WTC11 (cell line): ENCODE results near the gene VCAN. TPM values are rescaled to one million over a fixed set of nuclear protein-coding genes. Genes with fewer than 3 reads are reported as not detected.
A peak's percentile ranks its signal among the peaks of the same experiment; 100 is the strongest.

Experiments
- ATAC-seq: fragments of 200-7000 bp; cut with Tn5 transposase; 2 replicates; pipeline ENCODE4 v1.10.0; 2021; ENCODE audit warnings: mild to moderate bottlenecking, moderate library complexity
- CTCF ChIA-PET: fragments of 300-600 bp; sonication (Branson Sonifier 250); formaldehyde crosslinking; loops from one replicate; lab custom pipeline; 2021; ENCODE audit warnings: antibody characterized with exemption; lab: Charles Lee
- POLR2A ChIA-PET: fragments of 350-600 bp; sonication (Branson Sonifier 250); formaldehyde crosslinking; loops from one replicate; lab custom pipeline; 2021; ENCODE audit warnings: antibody characterized with exemption; lab: Charles Lee
- DNase-seq: peaks from one replicate; pipeline ENCODE4 v3.0.0; 2021; ENCODE audit warnings: low spot score
- H3K27ac Mint-ChIP-seq: 2 replicates; pipeline ENCODE4 v1.8.0; 2021; ENCODE audit warnings: mixed read lengths
- H3K27me3 Mint-ChIP-seq: 2 replicates; pipeline ENCODE4 v1.8.0; 2021; ENCODE audit warnings: low read depth, mild to moderate bottlenecking, moderate library complexity, mixed read lengths
- H3K36me3 Mint-ChIP-seq: 2 replicates; pipeline ENCODE4 v1.8.0; 2021; ENCODE audit warnings: mixed read lengths
- H3K4me1 Mint-ChIP-seq: 2 replicates; pipeline ENCODE4 v1.8.0; 2022; ENCODE audit warnings: mixed read lengths
- H3K4me3 Mint-ChIP-seq: 2 replicates; pipeline ENCODE4 v1.8.0; 2021; ENCODE audit warnings: mild to moderate bottlenecking, moderate library complexity, mixed read lengths
- H3K9me3 Mint-ChIP-seq: 2 replicates; pipeline ENCODE4 v1.8.0; 2021; ENCODE audit warnings: mixed read lengths
- CBFB ChIP-seq: sonication (generic); formaldehyde crosslinking; IDR thresholded peaks from 2 replicates; pipeline ENCODE4 v1.8.1; 2022; ENCODE audit warnings: mild to moderate bottlenecking, low read depth, missing genetic modification reagents
- CDX4 ChIP-seq: fragments of 250-450 bp; sonication (Bioruptor Pico); IDR thresholded peaks from 2 replicates; pipeline ENCODE4 v1.9.0; 2021; ENCODE audit warnings: moderate library complexity, mild to moderate bottlenecking, inconsistent platforms, borderline replicate concordance
- ELF4 ChIP-seq: sonication (generic); formaldehyde crosslinking; IDR thresholded peaks from 2 replicates; pipeline ENCODE4 v1.8.1; 2022; ENCODE audit warnings: low read depth, mild to moderate bottlenecking, moderate library complexity, missing genetic modification reagents
- ESRRA ChIP-seq: sonication (generic); formaldehyde crosslinking; IDR thresholded peaks from 2 replicates; pipeline ENCODE4 v1.8.1; 2022; ENCODE audit warnings: mild to moderate bottlenecking, missing genetic modification reagents, borderline replicate concordance
- FOXJ3 ChIP-seq: sonication (generic); formaldehyde crosslinking; IDR thresholded peaks from 2 replicates; pipeline ENCODE4 v1.9.0; 2021; ENCODE audit warnings: missing genetic modification reagents, mild to moderate bottlenecking, borderline replicate concordance
- FOXP1 ChIP-seq: sonication (generic); formaldehyde crosslinking; IDR thresholded peaks from 2 replicates; pipeline ENCODE4 v1.8.0; 2022; ENCODE audit warnings: missing genetic modification reagents, mild to moderate bottlenecking, moderate library complexity, borderline replicate concordance
- JUN ChIP-seq: sonication (generic); formaldehyde crosslinking; IDR thresholded peaks from 2 replicates; pipeline ENCODE4 v1.8.0; 2023; ENCODE audit warnings: mild to moderate bottlenecking, missing genetic modification reagents
- NR1H2 ChIP-seq: sonication (generic); formaldehyde crosslinking; IDR thresholded peaks from 2 replicates; pipeline ENCODE4 v1.9.0; 2021; ENCODE audit warnings: mild to moderate bottlenecking, moderate library complexity, missing genetic modification reagents
- NR2C2 ChIP-seq: sonication (generic); formaldehyde crosslinking; IDR thresholded peaks from 2 replicates; pipeline ENCODE4 v1.8.0; 2022; ENCODE audit warnings: mild to moderate bottlenecking, missing genetic modification reagents
- NR3C1 ChIP-seq: sonication (generic); formaldehyde crosslinking; conservative IDR thresholded peaks from 2 replicates; pipeline ENCODE4 v1.8.1; 2023; ENCODE audit warnings: low read depth, mild to moderate bottlenecking, missing genetic modification reagents
- PRDM15 ChIP-seq: sonication (generic); formaldehyde crosslinking; IDR thresholded peaks from 2 replicates; pipeline ENCODE4 v1.8.0; 2022; ENCODE audit warnings: missing genetic modification reagents
- PREB ChIP-seq: sonication (generic); formaldehyde crosslinking; IDR thresholded peaks from 2 replicates; pipeline ENCODE4 v1.8.1; 2022; ENCODE audit warnings: mild to moderate bottlenecking, missing genetic modification reagents, moderate library complexity, borderline replicate concordance
- PRRX2 ChIP-seq: fragments of 250-450 bp; sonication (Bioruptor Pico); IDR thresholded peaks from 2 replicates; pipeline ENCODE4 v1.8.0; 2021; ENCODE audit warnings: mild to moderate bottlenecking
- SOX15 ChIP-seq: fragments of 250-450 bp; sonication (Bioruptor Pico); IDR thresholded peaks from 2 replicates; pipeline ENCODE4 v1.9.0; 2021; ENCODE audit warnings: mild to moderate bottlenecking
- STAT6 ChIP-seq: sonication (generic); formaldehyde crosslinking; conservative IDR thresholded peaks from 2 replicates; pipeline ENCODE4 v1.8.1; 2023; ENCODE audit warnings: mild to moderate bottlenecking, low read depth, missing genetic modification reagents, moderate library complexity
- TCF7 ChIP-seq: sonication (generic); formaldehyde crosslinking; IDR thresholded peaks from 2 replicates; pipeline ENCODE4 v1.8.0; 2022; ENCODE audit warnings: mild to moderate bottlenecking, low read depth, missing genetic modification reagents, moderate library complexity
- ZBTB43 ChIP-seq: sonication (generic); formaldehyde crosslinking; IDR thresholded peaks from 2 replicates; pipeline ENCODE4 v1.8.1; 2023; ENCODE audit warnings: mild to moderate bottlenecking, missing genetic modification reagents
- ZNF138 ChIP-seq: sonication (generic); formaldehyde crosslinking; conservative IDR thresholded peaks from 2 replicates; pipeline ENCODE4 v1.8.1; 2022; ENCODE audit warnings: mild to moderate bottlenecking, moderate library complexity, missing genetic modification reagents
- ZNF232 ChIP-seq: sonication (generic); formaldehyde crosslinking; IDR thresholded peaks from 2 replicates; pipeline ENCODE4 v1.8.0; 2022; ENCODE audit warnings: mild to moderate bottlenecking, missing genetic modification reagents
- ZNF317 ChIP-seq: sonication (generic); formaldehyde crosslinking; IDR thresholded peaks from 2 replicates; pipeline ENCODE4 v1.8.1; 2023; ENCODE audit warnings: low read depth, mild to moderate bottlenecking, moderate library complexity, missing genetic modification reagents, borderline replicate concordance
- total RNA-seq: library from RNA; stranded (reverse); gene quantifications from 3 replicates; pipeline ENCODE4 v1.2.3, GENCODE V29; 2021
- TF ChIP-seq, protein P1 (sequence below): sonication (generic); formaldehyde crosslinking; IDR thresholded peaks from 2 replicates; pipeline ENCODE4 v1.8.1; 2022; ENCODE audit warnings: mild to moderate bottlenecking, moderate library complexity, missing genetic modification reagents
- TF ChIP-seq, protein P2 (sequence below): sonication (generic); formaldehyde crosslinking; conservative IDR thresholded peaks from 2 replicates; pipeline ENCODE4 v1.8.1; 2022; ENCODE audit warnings: mild to moderate bottlenecking, missing genetic modification reagents
- TF ChIP-seq, protein P3 (sequence below): sonication (generic); formaldehyde crosslinking; IDR thresholded peaks from 2 replicates; pipeline ENCODE4 v1.8.0; 2023; ENCODE audit warnings: missing genetic modification reagents

VCAN gene
- total RNA-seq, 1 experiment from 2014 or later = 276 TPM

DNA sequence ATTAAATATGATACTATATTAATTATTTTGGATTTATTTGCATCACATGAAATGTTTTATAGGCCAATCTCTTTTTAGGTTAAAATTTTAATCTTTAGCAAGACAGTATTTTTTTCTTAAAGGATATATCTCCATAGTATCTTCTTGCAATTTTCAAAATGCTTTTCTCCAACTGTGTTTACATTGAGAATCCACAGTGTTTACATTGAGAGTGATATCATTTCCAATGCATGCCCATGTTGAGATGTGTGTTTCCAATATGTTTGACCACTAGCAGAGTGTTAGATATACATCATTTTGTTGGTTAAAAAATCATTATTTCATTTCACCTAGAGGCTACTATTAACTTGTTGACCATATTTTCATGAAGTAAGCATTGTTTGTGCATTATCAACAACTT is 17.3 kb downstream of the VCAN start:
- H3K27me3 Mint-ChIP-seq = no peaks in the 10 kb centered on the region
- DNase-seq = no peak
- H3K27ac Mint-ChIP-seq = no peak overlapping the region; the same call in 1 of the 2 replicates
- peaks cover 62% of the 10 kb centered on the region for H3K4me1 Mint-ChIP-seq
- H3K9me3 Mint-ChIP-seq = no peaks in the 10 kb centered on the region
- no peak for ATAC-seq
- ChIA-PET POLR2A (no interaction called here), CTCF (interaction anchor here (0.9 to 1.1 kb wide), 2 partner anchors 16 to 17 kb away, joined by 3 to 6 read pairs; partner anchors contain the start of gene VCAN)
- TF ChIP-seq PREB (CRISPR knock-in tag) = no peak
- TF ChIP-seq, protein P1, sequence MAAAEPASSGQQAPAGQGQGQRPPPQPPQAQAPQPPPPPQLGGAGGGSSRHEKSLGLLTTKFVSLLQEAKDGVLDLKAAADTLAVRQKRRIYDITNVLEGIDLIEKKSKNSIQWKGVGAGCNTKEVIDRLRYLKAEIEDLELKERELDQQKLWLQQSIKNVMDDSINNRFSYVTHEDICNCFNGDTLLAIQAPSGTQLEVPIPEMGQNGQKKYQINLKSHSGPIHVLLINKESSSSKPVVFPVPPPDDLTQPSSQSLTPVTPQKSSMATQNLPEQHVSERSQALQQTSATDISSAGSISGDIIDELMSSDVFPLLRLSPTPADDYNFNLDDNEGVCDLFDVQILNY (CRISPR knock-in tag) = no peak
- no peak for TF ChIP-seq ELF4
- TF ChIP-seq NR3C1 (CRISPR knock-in tag) = no peak
- TF ChIP-seq CDX4 = no peak
- no peak for TF ChIP-seq NR2C2 (CRISPR knock-in tag)
- TF ChIP-seq FOXJ3 (CRISPR knock-in tag) = no peak
- TF ChIP-seq SOX15 (CRISPR knock-in tag) = no peak
- no peak for TF ChIP-seq CBFB
- no peak for TF ChIP-seq ZNF317 (CRISPR knock-in tag)
- TF ChIP-seq ZNF138 (CRISPR knock-in tag) = no peak
- TF ChIP-seq NR1H2 (CRISPR knock-in tag) = no peak
- TF ChIP-seq, protein P2, sequence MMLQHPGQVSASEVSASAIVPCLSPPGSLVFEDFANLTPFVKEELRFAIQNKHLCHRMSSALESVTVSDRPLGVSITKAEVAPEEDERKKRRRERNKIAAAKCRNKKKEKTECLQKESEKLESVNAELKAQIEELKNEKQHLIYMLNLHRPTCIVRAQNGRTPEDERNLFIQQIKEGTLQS = no peak
- TF ChIP-seq ESRRA (CRISPR knock-in tag) = no peak
- TF ChIP-seq ZBTB43 (CRISPR knock-in tag) = no peak
- no peak overlapping the region for H3K4me3 Mint-ChIP-seq
- peaks cover 63% of the 10 kb centered on the region for H3K36me3 Mint-ChIP-seq

DNA sequence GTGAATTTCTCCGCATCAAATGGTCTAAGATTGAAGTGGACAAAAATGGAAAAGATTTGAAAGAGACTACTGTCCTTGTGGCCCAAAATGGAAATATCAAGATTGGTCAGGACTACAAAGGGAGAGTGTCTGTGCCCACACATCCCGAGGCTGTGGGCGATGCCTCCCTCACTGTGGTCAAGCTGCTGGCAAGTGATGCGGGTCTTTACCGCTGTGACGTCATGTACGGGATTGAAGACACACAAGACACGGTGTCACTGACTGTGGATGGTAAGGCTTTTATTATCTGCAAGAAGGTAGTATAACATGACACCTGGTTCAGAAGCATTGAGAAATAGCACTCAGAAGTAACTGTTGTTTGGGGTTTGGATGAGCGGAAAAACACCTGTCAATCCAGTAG is 18.7 kb downstream of the VCAN start:
- Mint-ChIP-seq H3K9me3 (no peaks in the 10 kb centered on the region), H3K27me3 (no peaks in the 10 kb centered on the region), H3K4me3 (no peak overlapping the region), H3K4me1 (peaks cover 66% of the 10 kb centered on the region), H3K36me3 (peaks cover 58% of the 10 kb centered on the region), H3K27ac (peak overlapping the region; percentile 65)
- ATAC-seq (no peak), DNase-seq (no peak)
- POLR2A ChIA-PET = no interaction called here
- CTCF ChIA-PET = no interaction called here
- TF ChIP-seq JUN (CRISPR knock-in tag) = no peak
- TF ChIP-seq, protein P2 = no peak
- TF ChIP-seq PRRX2 (CRISPR knock-in tag) = no peak
- TF ChIP-seq NR2C2 (CRISPR knock-in tag) = no peak
- no peak for TF ChIP-seq TCF7 (CRISPR knock-in tag)
- TF ChIP-seq PRDM15 = no peak
- TF ChIP-seq FOXP1 = no peak
- TF ChIP-seq ZNF232 (CRISPR knock-in tag) = no peak
- TF ChIP-seq, protein P3, sequence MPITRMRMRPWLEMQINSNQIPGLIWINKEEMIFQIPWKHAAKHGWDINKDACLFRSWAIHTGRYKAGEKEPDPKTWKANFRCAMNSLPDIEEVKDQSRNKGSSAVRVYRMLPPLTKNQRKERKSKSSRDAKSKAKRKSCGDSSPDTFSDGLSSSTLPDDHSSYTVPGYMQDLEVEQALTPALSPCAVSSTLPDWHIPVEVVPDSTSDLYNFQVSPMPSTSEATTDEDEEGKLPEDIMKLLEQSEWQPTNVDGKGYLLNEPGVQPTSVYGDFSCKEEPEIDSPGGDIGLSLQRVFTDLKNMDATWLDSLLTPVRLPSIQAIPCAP (CRISPR knock-in tag) = no peak
- TF ChIP-seq STAT6 (CRISPR knock-in tag) = no peak
- no peak for TF ChIP-seq ESRRA (CRISPR knock-in tag)
